ENCODE measurements around the gene MAML1.
"Not testable (repeated sequence)": the region's sequence is repeated elsewhere in the genome, so short reads cannot be mapped to it uniquely, and the experiment has no call there.

MAML1 gene

DNA sequence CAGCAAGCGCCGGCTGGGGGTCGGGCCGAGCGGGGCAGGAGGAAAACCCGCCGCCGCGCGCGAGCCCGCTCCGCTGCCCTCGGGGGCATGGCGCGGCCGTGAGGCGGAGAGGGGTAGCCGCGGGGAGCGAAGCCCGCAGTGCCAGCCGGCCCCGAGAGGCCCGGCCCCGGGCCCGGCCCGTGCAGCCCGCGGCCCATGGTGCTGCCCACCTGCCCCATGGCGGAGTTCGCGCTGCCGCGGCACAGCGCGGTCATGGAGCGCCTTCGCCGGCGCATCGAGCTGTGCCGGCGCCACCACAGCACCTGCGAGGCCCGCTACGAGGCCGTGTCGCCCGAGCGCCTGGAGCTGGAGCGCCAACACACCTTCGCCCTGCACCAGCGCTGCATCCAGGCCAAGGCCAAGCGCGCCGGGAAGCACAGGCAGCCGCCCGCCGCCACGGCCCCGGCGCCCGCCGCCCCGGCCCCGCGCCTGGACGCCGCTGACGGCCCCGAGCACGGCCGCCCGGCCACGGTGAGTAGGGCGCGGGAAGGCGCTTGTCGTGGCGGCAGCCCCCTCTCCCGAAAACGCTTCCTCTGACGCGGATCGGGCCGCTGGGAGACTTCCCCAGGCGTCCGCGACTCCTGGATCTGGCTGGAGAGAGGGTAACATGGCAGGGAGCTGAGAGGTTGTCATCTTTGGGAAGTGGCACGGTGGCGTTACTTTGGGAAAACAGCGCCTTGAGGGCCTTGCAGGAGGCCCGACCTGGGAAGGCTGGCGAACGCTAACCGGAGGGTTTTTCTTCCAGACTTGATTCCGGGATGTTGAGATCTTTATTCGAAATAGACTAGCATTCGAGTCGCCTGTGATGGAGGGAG is 523 bp downstream of the MAML1 start:
- peak in 1 of 2 donors; percentile 0 for DNase-seq (ENCODE audit: low read depth in 2 of 2, low spot score in 1 of 2)

GRCh38 chr5:179733772-179734126 is 1.1 kb downstream of the MAML1 start:
- no peak for DNase-seq (ENCODE audit: low read depth in 2 of 2, low spot score in 1 of 2)

DNA sequence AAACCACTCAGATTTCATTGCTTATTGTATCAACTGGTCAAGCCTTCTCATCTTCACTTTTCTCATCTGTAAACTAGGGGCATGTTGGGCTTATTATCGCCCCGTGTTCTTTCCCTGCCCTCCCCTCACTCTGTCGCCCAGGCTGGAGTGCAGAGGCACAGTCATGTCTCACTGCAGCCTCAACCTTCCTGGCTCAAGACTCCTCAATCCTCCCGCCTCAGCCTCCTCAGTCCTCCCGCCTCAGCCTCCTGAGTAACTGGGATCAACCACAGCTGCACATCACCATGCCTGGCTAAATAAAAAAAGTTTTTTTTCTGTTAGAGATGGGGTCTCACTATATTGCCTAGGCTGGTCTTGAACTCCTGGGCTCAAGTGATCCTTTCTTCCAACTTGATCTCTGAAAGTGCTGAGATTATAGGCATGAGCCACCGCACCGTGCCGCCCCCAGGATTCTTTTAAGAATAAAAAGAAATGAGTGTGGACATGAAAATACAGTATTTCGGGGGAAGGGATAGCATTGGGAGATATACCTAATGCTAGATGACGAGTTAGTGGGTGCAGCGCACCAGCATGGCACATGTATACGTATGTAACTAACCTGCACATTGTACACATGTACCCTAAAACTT is 2.0 kb downstream of the MAML1 start:
- DNase-seq (ENCODE audit: low read depth in 2 of 2, low spot score in 1 of 2): no peak

- no peak for DNase-seq (ENCODE audit: low read depth in 2 of 2, low spot score in 1 of 2)
Observed at GRCh38 chr5:179738742-179739141, 6.1 kb downstream of the MAML1 start.

GRCh38 chr5:179744106-179744505 is 11.5 kb downstream of the MAML1 start:
- not testable (repeated sequence) for DNase-seq (ENCODE audit: low read depth in 2 of 2, low spot score in 1 of 2)

GRCh38 chr5:179746872-179747271 is 14.2 kb downstream of the MAML1 start:
- no peak for DNase-seq (ENCODE audit: low read depth in 2 of 2, low spot score in 1 of 2)

GRCh38 chr5:179747811-179748210 is 15.2 kb downstream of the MAML1 start:
- DNase-seq (ENCODE audit: low read depth in 2 of 2, low spot score in 1 of 2): no peak

GRCh38 chr5:179749857-179750508 is 17.4 kb downstream of the MAML1 start:
- DNase-seq (ENCODE audit: low read depth in 2 of 2, low spot score in 1 of 2): no peak

DNA sequence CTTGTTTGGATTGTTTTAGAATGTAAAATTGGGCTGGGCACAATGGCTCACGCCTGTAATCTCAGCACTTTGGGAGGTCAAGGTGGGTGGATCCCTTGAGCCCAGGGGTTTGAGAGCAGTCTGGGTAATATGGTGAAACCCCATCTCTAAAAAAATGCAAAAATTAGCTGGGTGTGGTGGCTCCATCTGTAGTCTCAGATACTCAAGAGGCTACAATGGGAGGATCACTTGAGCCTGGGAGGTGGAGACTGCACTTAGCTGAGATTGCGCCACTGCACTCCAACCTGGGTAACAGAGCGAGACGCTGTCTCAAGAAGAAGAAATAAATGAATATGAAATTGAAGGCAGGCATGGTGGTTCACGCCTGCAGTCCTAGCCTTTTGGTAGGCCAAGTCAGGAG is 21.3 kb downstream of the MAML1 start:
- DNase-seq (ENCODE audit: low read depth in 2 of 2, low spot score in 1 of 2): no peak

DNA sequence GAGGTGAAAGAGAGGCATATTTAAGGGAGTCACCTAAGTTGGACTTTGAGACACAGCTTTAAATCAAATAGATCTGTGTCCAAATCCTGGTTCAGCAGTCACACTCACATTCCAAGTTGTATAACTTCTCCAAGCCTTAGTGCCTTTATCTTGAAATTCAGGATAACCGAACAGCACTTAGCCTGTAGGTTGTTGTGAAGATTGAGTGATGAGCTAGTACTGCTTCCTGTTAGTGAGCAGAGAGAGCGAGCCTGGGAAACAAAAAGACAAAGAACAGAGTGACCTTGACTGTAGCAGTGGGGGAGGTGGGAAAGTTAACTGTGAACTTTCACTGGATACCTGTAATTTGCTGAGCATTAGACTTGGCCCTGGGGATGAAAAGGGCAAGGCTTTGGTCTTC is 22.4 kb downstream of the MAML1 start:
- no peak for DNase-seq (ENCODE audit: low read depth in 2 of 2, low spot score in 1 of 2)

DNA sequence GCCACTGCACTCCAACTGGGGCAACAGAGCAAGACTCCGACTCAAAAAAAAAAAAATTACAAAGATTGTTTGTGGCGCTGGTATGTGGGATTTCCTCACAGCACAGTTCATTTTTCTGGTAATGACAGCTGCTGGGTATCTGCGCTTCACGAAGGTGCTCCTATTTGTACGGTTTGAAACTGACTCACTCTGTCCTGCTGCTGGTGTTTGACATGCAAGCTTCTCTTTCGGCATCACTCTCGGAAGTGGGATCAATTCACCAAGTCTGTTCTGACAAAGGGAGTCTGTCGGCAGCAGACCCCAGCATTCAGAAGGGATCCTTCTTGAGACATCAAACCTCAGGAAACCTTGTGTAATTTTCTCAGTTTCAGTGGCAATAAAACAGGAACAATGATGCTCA is 26.3 kb downstream of the MAML1 start:
- no peak for DNase-seq (ENCODE audit: low read depth in 2 of 2, low spot score in 1 of 2)

DNA sequence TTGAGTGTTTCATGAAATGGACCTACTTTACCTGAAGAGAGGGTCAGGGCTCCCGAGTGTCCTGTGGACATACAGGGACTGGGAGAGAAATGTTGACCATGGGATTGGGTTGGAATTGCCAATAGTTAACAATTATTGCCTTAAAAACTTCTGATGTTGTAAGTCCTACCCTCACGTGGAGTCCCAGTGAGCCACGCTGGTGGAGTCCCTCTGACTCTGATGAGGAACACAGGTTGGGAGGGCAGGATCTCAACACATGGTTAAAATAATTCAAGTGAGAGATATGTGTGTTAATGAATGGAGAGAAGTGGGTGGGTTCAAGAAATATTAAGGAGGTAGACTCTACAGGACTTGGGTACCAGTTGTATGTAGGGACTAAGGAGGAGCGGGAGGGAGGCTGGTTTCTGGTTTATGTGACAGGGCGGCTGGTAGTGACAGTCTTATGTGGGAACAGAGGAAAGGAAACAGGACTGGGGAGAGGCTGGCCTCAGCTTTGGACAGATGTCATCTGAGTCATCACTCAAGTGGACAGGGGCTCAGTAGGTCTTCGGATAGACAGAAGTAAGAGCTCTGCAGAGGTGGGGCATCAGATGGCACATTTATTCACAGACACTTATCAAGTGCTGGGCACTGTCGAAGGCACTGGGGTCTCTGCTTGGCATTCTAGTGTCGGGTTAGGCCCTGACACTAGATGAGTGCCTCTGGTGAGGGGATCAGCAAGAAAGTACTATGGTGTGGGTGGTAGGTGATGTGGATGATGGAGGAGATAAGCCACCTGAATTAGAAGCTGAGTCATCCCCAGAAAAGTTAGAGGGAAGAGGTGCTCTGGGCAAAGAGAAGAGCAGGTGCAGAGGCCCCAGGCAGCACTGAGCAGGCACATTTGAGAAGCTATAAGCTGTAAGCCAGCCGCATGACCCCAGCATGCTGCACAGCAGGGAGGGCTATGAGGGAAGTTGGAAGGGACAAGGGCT is 27.2 kb downstream of the MAML1 start:
- no peak for DNase-seq (ENCODE audit: low read depth in 2 of 2, low spot score in 1 of 2)

DNA sequence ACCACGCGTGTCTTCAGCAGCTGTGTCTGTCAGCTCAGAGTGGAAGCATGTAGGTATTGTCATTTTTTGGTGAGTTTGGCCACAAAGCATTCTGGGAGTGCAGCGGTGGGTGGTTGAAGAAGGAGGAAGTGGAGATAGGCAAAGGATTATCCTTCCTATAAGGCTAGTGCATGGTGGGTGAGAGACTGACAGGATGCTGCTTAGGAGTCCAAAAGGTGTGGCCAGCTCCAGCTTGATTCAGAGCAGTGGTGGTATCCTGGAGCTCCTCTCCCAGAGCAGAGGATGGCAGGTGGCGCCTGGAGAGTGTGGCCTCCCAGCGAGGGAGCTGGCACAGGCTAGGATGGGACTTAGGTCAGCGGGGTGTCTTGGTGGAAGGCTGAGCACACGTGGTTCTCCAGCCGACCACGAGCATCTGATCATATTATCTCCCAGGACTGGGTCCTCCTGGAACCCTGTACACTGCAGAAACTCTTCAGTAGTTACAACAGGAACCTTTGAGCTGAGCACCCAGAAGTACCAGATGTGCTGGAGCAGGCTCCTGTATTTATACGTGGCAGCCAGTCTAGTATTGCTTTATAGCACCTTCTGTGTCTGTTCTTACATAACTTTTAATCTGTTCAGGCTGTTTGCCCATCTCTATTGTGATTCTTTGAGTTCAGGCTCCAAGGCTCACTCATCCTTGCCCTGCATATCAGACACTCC is 29.6 kb downstream of the MAML1 start:
- DNase-seq (ENCODE audit: low read depth in 2 of 2, low spot score in 1 of 2): no peak

DNA sequence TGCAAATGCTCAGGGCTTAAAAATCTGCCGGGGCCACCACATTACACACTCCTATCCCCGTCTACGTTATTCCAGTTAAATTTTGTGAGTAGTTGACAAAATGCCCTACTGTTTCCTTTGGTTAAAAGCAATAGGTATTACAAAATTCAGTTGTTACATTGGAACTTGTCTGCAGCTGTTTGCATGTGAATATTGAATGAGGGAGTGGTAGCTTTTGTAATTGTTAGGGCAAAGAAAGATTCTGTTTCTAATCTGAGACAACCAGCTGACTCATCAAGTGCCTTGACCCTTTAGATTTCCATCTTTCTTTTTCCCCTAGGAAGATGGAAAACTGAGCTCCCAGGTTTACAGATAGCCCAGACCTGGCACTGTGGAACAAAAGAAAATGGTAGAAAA is 30.2 kb downstream of the MAML1 start:
- no peak for DNase-seq (ENCODE audit: low read depth in 2 of 2, low spot score in 1 of 2)

DNA sequence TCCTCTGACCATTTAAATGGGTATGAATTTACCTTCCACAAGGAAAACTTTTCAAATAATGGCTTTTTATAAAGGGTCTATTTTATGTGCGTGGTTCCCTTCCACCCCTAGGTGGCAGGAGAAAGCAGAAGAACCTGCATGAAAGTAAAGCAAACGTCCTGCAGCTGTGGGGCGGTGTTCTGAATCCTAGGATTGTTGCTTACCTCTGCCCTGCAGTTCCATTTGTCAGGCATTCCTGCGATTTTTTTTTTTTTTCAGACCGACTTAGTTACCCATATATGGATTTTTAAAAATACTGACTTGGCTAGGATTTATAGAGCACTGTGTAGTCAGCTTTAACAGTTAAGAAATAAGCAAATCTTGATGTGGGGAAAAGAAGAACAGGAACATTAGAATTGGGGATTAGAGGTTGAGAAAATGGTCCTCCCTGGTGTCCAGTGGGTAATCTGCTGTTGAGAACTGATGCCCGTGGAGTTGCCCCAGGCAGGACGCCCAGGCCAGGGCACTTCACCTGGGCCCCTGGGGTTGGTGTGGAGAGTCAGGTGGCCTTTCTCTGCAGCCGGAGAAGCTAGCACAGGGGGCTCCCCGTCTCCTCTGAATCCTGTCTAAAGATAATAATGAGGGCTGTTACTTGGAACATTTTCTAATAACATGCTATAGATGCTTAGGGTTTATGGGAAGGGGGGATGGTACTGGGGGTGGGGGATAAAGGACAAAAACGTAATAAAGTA is 30.8 kb downstream of the MAML1 start:
- peak in 1 of 2 donors; percentile 4 for DNase-seq (ENCODE audit: low read depth in 2 of 2, low spot score in 1 of 2)

- no peak for DNase-seq (ENCODE audit: low read depth in 2 of 2, low spot score in 1 of 2)
Observed at GRCh38 chr5:179764056-179764455, 31.4 kb downstream of the MAML1 start.

DNA sequence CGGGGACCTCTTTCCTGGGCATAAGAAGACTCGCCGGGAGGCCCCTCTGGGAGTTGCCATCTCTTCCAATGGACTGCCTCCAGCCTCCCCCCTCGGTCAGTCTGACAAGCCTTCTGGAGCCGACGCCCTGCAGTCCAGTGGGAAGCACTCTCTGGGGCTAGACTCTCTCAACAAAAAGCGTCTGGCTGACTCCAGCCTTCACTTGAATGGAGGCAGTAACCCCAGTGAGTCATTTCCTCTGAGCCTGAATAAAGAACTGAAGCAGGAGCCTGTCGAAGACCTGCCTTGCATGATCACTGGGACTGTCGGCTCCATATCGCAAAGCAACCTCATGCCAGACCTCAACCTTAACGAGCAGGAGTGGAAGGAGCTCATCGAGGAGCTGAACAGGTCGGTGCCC is 32.8 kb downstream of the MAML1 start:
- DNase-seq (ENCODE audit: low read depth in 2 of 2, low spot score in 1 of 2): no peak

- no peak for DNase-seq (ENCODE audit: low read depth in 2 of 2, low spot score in 1 of 2)
Observed at GRCh38 chr5:179766021-179766725, 33.6 kb downstream of the MAML1 start.

DNA sequence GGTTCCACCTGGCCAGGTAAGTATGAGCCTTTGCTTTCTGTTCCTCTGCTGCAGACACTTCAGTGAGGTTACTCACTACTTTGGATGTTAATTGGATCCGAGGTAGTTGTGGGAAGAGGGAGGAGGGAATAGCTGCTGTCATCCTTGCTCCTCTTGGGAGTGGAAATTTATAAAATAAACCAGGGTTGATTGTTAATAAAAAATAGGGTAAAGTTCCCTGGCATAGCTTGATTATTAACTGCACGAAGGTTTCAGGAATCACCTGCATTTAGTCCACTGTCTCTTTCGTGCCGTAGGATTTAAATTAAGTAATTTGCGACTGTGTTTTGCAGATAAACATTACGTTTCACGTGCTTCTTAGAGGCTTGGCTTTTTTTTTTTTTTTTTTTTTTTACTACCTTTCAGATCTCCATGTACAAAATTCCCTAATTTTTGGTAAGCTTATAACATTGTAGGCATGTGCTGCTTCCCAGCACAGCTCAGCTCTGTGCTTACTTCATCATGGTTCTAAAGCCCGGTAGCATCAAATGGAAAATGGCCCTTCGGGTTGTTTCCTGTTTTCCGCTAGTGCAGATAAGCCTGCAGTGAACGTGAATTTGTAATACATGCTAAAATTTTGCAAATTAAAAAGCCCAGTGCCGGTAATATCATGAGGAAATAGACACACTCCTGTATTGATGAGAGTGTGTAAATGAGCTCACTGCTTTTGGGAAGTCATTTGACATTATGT is 34.3 kb downstream of the MAML1 start:
- DNase-seq (ENCODE audit: low read depth in 2 of 2, low spot score in 1 of 2): no peak

Data from stimulated activated CD8-positive, alpha-beta memory T cell treated with anti-CD3 and anti-CD28 coated beads, Interleukin-4, amount 100 ng/mL, for 4 hours (primary cell).